Endothelial cell (in vitro differentiated cells): ENCODE data around the gene DCUN1D2. TPM values are rescaled to one million over a fixed set of nuclear protein-coding genes. Genes with fewer than 3 reads are reported as not detected.
"Not testable (repeated sequence)": the region's sequence is repeated elsewhere in the genome, so short reads cannot be mapped to it uniquely, and the experiment has no call there.

Experiments
- DNase-seq: peaks from one replicate; pipeline ENCODE4 v3.0.0; 2021; ENCODE audit warnings: low spot score
- H3K27ac Mint-ChIP-seq: one replicate; pipeline ENCODE4 v1.8.0; 2021; ENCODE audit warnings: mixed read lengths, inconsistent platforms; ENCODE audit not compliant: unreplicated experiment
- H3K27me3 Mint-ChIP-seq: one replicate; pipeline ENCODE4 v1.8.0; 2021; ENCODE audit warnings: mild to moderate bottlenecking, moderate library complexity, mixed read lengths, inconsistent platforms; ENCODE audit not compliant: unreplicated experiment
- H3K36me3 Mint-ChIP-seq: one replicate; pipeline ENCODE4 v1.8.0; 2021; ENCODE audit warnings: mild to moderate bottlenecking, low read depth, mixed read lengths, inconsistent platforms; ENCODE audit not compliant: unreplicated experiment
- H3K4me1 Mint-ChIP-seq: one replicate; pipeline ENCODE4 v1.8.0; 2021; ENCODE audit warnings: mild to moderate bottlenecking, mixed read lengths, inconsistent platforms; ENCODE audit not compliant: unreplicated experiment
- H3K4me3 Mint-ChIP-seq: one replicate; pipeline ENCODE4 v1.8.0; 2021; ENCODE audit warnings: mild to moderate bottlenecking, mixed read lengths, inconsistent platforms; ENCODE audit not compliant: unreplicated experiment
- H3K9me3 Mint-ChIP-seq: one replicate; pipeline ENCODE4 v1.8.0; 2021; ENCODE audit warnings: mixed read lengths, inconsistent platforms; ENCODE audit not compliant: unreplicated experiment
- total RNA-seq: library from RNA; stranded (reverse); fragmentation: NEBNext Ultra II Directional; extraction: Animal tissue kit (Norgen Biotek cat#: 25700); gene quantifications from one replicate; pipeline ENCODE4 v1.2.1, GENCODE V29; 2021; ENCODE audit not compliant: unreplicated experiment
- TF ChIP-seq, protein P1 (sequence below): fragments of 200-600 bp; sonication (generic); IDR thresholded peaks from one replicate; pipeline ENCODE4 v1.5.0; 2021; ENCODE audit warnings: antibody characterized with exemption; ENCODE audit not compliant: unreplicated experiment

Gene DCUN1D2
- total RNA-seq, 1 donor from 2014 or later = 23.9 TPM

DNA sequence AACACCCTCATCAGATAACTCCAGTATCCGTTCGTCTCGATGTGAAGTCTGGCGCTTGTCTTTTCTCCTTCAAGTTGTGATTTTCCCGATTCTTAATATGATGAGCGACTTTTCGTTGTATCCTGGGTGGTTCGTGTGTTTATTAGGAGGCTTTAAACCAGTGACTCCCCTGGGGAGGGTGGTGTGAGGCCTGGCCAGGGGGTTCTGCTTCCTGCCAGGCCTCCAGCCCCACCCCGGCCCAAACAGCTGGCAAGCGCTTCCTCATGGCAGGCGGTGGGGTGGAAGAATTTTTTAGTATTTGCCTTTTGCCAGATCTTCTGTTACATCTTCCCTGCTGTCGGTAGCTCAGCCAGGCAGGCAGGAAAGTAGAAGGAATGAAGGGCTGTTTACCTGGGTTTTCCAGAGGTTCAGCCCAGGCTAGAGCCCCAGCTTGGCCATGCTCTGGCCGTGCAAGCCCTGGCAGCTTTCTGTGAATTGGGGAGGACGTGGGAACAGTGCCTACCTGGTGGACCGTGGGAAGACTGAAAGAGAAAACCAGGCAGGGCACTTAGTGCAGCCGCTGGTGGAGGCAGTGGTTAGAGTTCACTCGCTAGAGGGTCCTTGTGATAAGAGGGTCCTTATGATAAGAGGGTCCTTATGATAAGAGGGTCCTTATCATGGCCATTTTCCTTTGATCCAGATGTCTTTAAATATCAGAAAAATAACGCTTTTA, 37.7 kb upstream of the DCUN1D2 start:
- peaks cover 35% of the 10 kb centered on the region for H3K36me3 Mint-ChIP-seq
- no peak overlapping the region for H3K4me3 Mint-ChIP-seq
- peaks cover 21% of the 10 kb centered on the region for H3K4me1 Mint-ChIP-seq
- peaks cover 4% of the 10 kb centered on the region for H3K27me3 Mint-ChIP-seq
- no peak for DNase-seq
- TF ChIP-seq, protein P1, sequence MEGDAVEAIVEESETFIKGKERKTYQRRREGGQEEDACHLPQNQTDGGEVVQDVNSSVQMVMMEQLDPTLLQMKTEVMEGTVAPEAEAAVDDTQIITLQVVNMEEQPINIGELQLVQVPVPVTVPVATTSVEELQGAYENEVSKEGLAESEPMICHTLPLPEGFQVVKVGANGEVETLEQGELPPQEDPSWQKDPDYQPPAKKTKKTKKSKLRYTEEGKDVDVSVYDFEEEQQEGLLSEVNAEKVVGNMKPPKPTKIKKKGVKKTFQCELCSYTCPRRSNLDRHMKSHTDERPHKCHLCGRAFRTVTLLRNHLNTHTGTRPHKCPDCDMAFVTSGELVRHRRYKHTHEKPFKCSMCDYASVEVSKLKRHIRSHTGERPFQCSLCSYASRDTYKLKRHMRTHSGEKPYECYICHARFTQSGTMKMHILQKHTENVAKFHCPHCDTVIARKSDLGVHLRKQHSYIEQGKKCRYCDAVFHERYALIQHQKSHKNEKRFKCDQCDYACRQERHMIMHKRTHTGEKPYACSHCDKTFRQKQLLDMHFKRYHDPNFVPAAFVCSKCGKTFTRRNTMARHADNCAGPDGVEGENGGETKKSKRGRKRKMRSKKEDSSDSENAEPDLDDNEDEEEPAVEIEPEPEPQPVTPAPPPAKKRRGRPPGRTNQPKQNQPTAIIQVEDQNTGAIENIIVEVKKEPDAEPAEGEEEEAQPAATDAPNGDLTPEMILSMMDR = no peak
- peak overlapping the region; percentile 91 for H3K27ac Mint-ChIP-seq
- no peaks in the 10 kb centered on the region for H3K9me3 Mint-ChIP-seq

DNA sequence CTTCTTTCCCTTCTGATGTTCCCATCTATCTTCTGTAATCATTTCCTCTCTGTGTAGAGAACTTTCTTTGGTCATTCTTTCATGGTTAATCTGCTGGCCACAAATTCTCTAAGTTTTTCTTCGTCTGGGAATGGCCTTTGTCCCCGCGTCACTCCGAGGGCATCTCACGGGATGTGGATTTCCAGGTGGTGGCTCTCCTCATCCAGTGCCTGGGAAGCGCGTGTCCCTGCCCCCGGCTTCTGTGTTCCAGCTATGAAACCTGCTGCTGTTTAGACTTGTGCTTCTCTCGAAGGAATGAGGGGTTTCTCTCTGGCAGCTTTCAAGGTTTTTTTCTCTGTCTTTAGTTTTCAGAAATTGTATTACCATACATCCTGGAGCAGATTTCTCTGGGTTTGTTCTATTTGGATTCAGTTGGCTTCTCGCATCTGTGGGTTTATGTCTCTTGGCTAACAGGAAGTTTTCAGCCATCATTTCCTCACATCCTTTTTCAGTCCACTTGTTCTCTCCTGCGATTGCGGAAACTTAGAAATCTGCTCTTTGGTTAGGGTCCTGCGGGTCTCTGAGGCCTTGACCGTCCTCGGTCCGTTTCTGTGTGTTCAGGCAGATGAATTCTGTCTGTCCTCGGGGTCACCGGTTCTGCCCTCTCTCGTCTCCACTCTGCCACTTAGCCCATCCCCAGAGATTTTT, 36.9 kb upstream of the DCUN1D2 start:
- Mint-ChIP-seq H3K4me3 (no peak overlapping the region), H3K27me3 (peaks cover 4% of the 10 kb centered on the region), H3K27ac (peak overlapping the region; percentile 91), H3K9me3 (no peaks in the 10 kb centered on the region), H3K4me1 (peaks cover 21% of the 10 kb centered on the region), H3K36me3 (peaks cover 39% of the 10 kb centered on the region)
- no peak for DNase-seq
- TF ChIP-seq, protein P1 = no peak

DNA sequence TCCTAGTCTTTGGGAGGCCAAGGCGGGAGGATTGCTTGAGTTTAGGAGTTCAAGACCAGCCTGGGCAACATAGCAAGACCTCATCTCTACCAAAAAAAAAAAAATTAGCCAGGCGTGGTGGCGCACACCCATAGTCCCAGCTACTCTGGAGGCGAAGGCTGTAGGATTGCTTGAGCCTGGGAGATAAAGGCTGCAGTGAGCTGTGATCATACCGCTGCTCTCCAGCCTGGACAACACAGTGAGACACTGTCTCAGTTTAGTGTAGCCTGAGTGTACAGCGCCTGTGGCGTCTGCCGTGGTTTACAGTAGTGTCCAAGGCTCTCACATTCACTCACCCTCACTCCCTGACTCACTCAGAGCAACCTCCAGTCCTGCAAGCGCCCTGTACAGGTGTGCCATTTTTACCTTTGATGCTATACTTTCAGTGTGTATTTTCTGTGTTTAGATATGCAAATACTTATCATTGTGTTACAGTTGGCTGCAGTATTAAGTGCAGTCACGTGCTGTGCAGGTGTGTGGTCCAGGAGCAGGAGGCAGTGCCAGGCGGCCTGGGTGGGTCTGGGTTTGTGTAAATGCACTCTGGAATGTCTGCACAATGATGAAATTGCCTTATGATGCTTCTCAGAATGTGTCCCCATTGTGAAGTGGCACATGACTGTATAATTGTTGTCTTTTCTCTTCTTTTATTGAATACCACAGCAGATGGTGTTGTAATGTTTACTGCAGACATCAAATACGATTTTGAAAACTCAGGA, 36.1 kb upstream of the DCUN1D2 start:
- H3K27ac Mint-ChIP-seq = no peak overlapping the region
- peaks cover 21% of the 10 kb centered on the region for H3K4me1 Mint-ChIP-seq
- peaks cover 32% of the 10 kb centered on the region for H3K36me3 Mint-ChIP-seq
- TF ChIP-seq, protein P1 = no peak
- H3K9me3 Mint-ChIP-seq = no peaks in the 10 kb centered on the region
- DNase-seq = no peak
- peaks cover 1% of the 10 kb centered on the region for H3K27me3 Mint-ChIP-seq
- no peak overlapping the region for H3K4me3 Mint-ChIP-seq

DNA sequence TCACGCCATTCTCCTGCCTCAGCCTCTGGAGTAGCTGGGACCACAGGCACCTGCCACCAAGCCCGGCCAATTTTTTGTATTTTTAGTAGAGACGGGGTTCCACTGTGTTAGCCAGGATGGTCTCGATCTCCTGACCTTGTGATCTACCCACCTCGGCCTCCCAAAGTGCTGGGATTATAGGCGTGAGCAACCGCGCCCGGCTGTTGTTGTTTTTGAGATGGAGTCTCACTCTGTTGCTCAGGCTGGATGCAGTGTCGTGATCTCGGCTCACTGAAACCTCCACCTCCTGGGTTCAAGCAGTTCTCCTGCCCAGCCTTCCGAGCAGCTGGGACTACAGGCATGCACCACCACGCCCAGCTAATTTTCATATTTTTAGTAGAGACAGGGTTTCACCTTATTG, 31.9 kb upstream of the DCUN1D2 start:
- not testable (repeated sequence) for H3K4me1 Mint-ChIP-seq, H3K9me3 Mint-ChIP-seq, H3K27ac Mint-ChIP-seq, H3K27me3 Mint-ChIP-seq, H3K4me3 Mint-ChIP-seq, DNase-seq
- H3K36me3 Mint-ChIP-seq = peaks cover 25% of the 10 kb centered on the region

DNA sequence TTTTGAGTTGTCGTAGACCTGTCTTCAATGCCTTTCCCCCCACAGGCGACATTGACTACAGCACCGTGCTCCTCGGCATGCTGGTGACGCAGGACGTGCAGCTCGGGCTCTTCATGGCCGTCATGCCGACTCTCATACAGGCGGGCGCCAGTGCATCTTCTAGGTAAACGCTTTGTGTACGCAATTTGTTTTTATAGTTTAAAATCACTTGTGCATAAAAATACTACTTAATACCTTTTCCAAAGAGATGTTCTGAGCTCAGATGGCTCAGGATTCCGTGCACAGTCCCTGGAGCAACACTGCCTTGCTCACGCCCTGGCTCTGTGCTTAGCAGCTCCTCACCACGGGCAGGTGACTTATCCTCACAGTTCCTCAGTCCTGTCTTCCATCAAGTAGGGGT, 30.1 kb upstream of the DCUN1D2 start:
- Mint-ChIP-seq H3K27ac (no peak overlapping the region), H3K4me3 (peak overlapping the region; percentile 7), H3K36me3 (peaks cover 29% of the 10 kb centered on the region), H3K27me3 (peaks cover 1% of the 10 kb centered on the region), H3K4me1 (no peaks in the 10 kb centered on the region), H3K9me3 (no peaks in the 10 kb centered on the region)
- DNase-seq = no peak
- TF ChIP-seq, protein P1 = no peak
